AG04450 (cell line): ENCODE measurements around the gene ZC3H8. TPM values are rescaled to one million over a fixed set of nuclear protein-coding genes. Genes with fewer than 3 reads are reported as not detected.

Experiments used
- CTCF ChIA-PET: fragments of 300-600, 350-600 bp; formaldehyde crosslinking; extraction: SDS; loops from one replicate; lab custom pipeline; 2022; ENCODE audit warnings: antibody characterized with exemption, inconsistent platforms; lab: Charles Lee
- POLR2A ChIA-PET: fragments of 350-600 bp; formaldehyde crosslinking; extraction: SDS; loops from one replicate; lab custom pipeline; 2021; ENCODE audit warnings: antibody characterized with exemption, inconsistent platforms; lab: Yijun Ruan, JAX
- DNase-seq: peaks from one replicate; pipeline ENCODE4 v3.0.0-alpha.2; 2011; ENCODE audit warnings: low read depth, low spot score
- H3K27ac ChIP-seq: one replicate; pipeline ENCODE4 v1.5.1; 2012; ENCODE audit warnings: low read depth, low read length, control low read depth
- H3K27me3 ChIP-seq: one replicate; pipeline ENCODE4 v1.6.0; 2012; ENCODE audit warnings: low read length; ENCODE audit not compliant: control insufficient read depth, insufficient read depth
- H3K4me3 ChIP-seq: 2 replicates; pipeline ENCODE4 v1.5.1; 2011; ENCODE audit warnings: mild to moderate bottlenecking, low read depth, low read length, control low read depth
- H3K9me3 ChIP-seq: 2 replicates; pipeline ENCODE4 v1.5.1; 2012; ENCODE audit warnings: low read length; ENCODE audit not compliant: control insufficient read depth, insufficient read depth
- CTCF ChIP-seq: IDR thresholded peaks from 2 replicates; pipeline ENCODE4 v1.5.1; 2011; ENCODE audit warnings: low read depth, low read length, control low read depth, inconsistent platforms
- polyA plus RNA-seq: library from polyadenylated mRNA; depleted of rRNA; stranded (reverse); fragments of >200 nt; gene quantifications from 2 replicates; pipeline ENCODE4 v1.2.3, GENCODE V29; 2011

ZC3H8 gene
- polyA plus RNA-seq, 1 experiment: 4.4 TPM

DNA sequence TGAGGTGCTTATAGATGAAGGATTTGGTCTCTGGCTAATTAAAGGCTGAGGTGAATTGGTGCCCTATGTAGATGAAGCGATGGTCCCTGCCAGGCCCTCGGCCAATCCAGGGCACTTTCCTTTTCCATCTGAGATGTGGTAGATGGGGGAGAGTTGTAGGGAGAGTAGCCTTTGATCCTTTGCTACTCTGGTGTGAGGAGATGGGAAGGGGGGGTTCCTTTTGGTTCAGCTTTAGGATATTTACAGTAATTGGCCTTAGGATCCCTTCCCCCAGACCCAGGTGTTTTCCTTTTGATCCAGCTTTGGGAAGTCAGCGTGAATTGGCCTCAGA is 5.4 kb upstream of the ZC3H8 start:
- Histone ChIP-seq H3K4me3 (no peak overlapping the region), H3K9me3 (no peaks in the 10 kb centered on the region; the same call in 1 of the 2 replicates), H3K27me3 (peaks cover 6% of the 10 kb centered on the region), H3K27ac (no peak overlapping the region)
- no peak for TF ChIP-seq CTCF
- POLR2A ChIA-PET: no interaction called here
- CTCF ChIA-PET: interaction anchor here (0.6 to 2.4 kb wide), 8 partner anchors 9 to 324 kb away, joined by 3 to 11 read pairs (median 8); partner anchors contain the start of genes CHCHD5 and RGPD8
- no peak for DNase-seq

DNA sequence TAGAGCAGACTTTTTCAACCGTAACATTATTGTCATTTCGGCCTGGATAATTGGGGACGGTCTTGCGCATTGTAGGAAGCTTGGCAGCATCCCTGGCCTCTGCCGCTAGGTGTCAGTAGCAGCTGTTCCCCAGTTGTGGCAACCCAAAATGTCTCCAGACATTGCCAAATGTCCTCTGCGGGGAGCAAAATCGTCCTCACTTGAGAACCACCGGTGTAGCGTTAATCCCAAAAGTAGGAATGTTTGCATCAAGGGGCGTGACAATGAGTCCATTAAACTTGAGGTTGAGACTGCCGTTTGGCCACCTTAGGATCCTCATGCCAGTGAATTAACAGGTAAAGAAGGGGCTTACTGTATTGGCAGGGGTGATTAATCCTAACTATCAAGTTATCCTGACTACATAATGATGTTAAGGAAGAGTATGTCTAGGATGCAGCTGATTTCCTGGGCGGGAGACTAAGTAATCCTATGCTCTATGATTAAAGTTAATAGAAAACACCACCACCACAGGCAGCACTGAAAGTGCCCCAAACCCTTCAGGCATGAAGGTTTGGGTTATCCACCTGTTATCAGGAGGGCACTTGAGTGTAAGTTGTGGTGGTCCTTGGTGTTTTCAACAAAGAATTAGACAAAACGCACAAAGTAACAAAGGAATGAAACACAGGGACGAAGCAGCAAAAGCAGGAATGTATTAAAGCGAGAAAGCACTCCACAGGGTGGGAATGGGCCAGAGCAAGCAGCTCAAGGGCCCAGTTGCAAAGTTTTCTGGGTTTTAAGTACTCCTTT is 4.9 kb upstream of the ZC3H8 start:
- Histone ChIP-seq H3K27me3 (peaks cover 5% of the 10 kb centered on the region), H3K27ac (no peak overlapping the region), H3K9me3 (no peaks in the 10 kb centered on the region; the same call in 1 of the 2 replicates), H3K4me3 (no peak overlapping the region)
- peak; percentile 50 for DNase-seq
- ChIA-PET CTCF (interaction anchor here (0.6 to 2.4 kb wide), 20 partner anchors 9 to 324 kb away, joined by 3 to 11 read pairs (median 4); partner anchors contain the start of genes CHCHD5 and RGPD8), POLR2A (interaction anchor here (0.7 kb wide), 1 partner anchor 174 kb away, joined by 6 read pairs; the partner anchor contains the start of gene RGPD8)
- TF ChIP-seq CTCF: peak; percentile 99

DNA sequence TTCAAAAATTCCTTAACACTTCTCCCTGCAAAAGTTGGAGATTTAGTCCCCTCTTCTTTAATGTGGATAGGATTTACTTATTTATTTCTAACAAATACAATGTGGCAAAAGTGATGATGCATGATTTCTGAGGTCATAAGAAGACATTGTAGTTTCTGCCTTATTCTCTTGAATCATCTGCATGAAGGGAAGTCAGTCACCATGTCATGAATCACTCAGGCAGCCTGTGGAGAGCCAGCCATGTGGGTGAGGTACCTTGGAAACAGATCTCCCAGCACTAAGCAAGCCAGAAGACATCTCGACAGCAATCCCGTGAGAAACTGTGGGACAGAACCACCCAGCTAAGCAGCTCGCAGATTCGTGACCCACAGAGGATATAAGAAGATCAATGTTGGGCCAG is 2.7 kb upstream of the ZC3H8 start:
- no peak for DNase-seq
- no peaks in the 10 kb centered on the region for H3K27me3 ChIP-seq
- no peaks in the 10 kb centered on the region; the same call in 1 of the 2 replicates for H3K9me3 ChIP-seq
- H3K27ac ChIP-seq: no peak overlapping the region
- no peak overlapping the region for H3K4me3 ChIP-seq
- CTCF ChIA-PET: interaction anchor here (0.8 kb wide), 1 partner anchor 136 kb away, joined by 4 read pairs; no protein-coding TSS in a partner anchor
- POLR2A ChIA-PET: no interaction called here
- no peak for TF ChIP-seq CTCF

DNA sequence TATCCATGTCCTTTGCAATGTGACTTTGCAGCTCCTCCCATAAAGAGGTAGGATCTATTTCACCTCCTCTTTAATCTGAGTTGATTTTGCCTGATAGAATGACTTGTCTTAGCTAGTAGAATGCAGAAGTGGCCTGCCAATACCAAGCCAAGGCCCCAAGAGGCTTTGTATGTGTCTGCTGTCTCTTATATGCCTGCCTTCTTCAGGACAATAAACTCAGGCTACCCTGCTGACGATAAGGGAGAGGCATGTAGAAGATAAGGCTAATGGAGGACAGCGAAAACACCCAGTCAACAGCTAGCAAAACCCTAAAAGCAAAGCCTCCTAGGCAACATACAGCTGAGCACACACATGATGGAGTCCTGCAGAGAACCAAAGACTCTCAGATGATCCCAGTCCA is 1.8 kb upstream of the ZC3H8 start:
- TF ChIP-seq CTCF: no peak
- H3K27me3 ChIP-seq: no peaks in the 10 kb centered on the region
- DNase-seq: no peak
- no peak overlapping the region for H3K27ac ChIP-seq
- CTCF ChIA-PET: interaction anchor here (0.8 kb wide), 1 partner anchor 135 kb away, joined by 4 read pairs; no protein-coding TSS in a partner anchor
- H3K4me3 ChIP-seq: no peak overlapping the region
- H3K9me3 ChIP-seq: no peaks in the 10 kb centered on the region
- POLR2A ChIA-PET: no interaction called here

GRCh38 chr2:112255875-112256274 is 1.0 kb upstream of the ZC3H8 start:
- POLR2A ChIA-PET: no interaction called here
- TF ChIP-seq CTCF: no peak
- no peaks in the 10 kb centered on the region for H3K27me3 ChIP-seq
- H3K9me3 ChIP-seq: no peaks in the 10 kb centered on the region
- no peak for DNase-seq
- CTCF ChIA-PET: interaction anchor here (1.0 kb wide), 1 partner anchor 129 kb away, joined by 3 read pairs; no protein-coding TSS in a partner anchor
- no peak overlapping the region for H3K27ac ChIP-seq
- no peak overlapping the region for H3K4me3 ChIP-seq
